ENCODE data around the gene SAMM50.

DNA sequence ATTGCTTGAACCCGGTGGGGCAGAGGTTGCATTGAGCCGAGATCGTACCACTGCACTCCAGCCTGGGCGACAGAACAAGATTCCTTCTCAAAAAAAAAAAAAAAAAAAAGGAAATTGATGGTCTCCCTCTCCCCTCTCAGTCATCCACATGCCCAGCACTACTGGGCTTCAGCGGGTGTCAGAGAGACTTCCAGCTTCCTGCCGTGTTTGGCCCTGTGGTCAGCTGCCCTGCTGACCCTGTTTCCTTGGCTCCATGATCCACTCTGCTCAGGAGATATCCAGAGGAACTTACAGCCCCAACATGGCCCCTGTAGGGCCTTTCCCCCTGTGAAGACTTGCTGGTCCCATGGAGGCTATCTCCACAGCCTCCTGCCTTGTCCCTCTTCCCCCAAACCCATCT, 37.7 kb upstream of the SAMM50 start:
- TF ChIP-seq POLR2A (IDR thresholded peaks at IDR 0.05; ENCODE audit: low read depth, low read length) (no peak), EP300 (IDR thresholded peaks at IDR 0.05; ENCODE audit: borderline replicate concordance in 1 of 2, control insufficient read depth in 1 of 2, low read depth in 2 of 2, low read length in 2 of 2) (no peak), BMI1 (IDR thresholded peaks at IDR 0.05; ENCODE audit: borderline replicate concordance) (no peak), MYC (IDR thresholded peaks at IDR 0.05; ENCODE audit: insufficient read depth, insufficient read length, insufficient replicate concordance, low read length, severe bottlenecking) (no peak), JUND (IDR thresholded peaks at IDR 0.05; ENCODE audit: low read depth, low read length) (no peak), SPI1 (IDR thresholded peaks at IDR 0.05; ENCODE audit: borderline replicate concordance, insufficient read depth, low read depth, low read length) (no peak), NFXL1 (IDR thresholded peaks at IDR 0.05; ENCODE audit: borderline replicate concordance) (no peak), MTA2 (IDR thresholded peaks at IDR 0.05; ENCODE audit: low read depth) (no peak)
- TF ChIP-seq, protein P1, sequence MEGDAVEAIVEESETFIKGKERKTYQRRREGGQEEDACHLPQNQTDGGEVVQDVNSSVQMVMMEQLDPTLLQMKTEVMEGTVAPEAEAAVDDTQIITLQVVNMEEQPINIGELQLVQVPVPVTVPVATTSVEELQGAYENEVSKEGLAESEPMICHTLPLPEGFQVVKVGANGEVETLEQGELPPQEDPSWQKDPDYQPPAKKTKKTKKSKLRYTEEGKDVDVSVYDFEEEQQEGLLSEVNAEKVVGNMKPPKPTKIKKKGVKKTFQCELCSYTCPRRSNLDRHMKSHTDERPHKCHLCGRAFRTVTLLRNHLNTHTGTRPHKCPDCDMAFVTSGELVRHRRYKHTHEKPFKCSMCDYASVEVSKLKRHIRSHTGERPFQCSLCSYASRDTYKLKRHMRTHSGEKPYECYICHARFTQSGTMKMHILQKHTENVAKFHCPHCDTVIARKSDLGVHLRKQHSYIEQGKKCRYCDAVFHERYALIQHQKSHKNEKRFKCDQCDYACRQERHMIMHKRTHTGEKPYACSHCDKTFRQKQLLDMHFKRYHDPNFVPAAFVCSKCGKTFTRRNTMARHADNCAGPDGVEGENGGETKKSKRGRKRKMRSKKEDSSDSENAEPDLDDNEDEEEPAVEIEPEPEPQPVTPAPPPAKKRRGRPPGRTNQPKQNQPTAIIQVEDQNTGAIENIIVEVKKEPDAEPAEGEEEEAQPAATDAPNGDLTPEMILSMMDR (IDR thresholded peaks at IDR 0.05 in 2 of 3, conservative IDR thresholded peaks at IDR 0.05 in 1 of 3; ENCODE audit: control insufficient read depth in 2 of 3, extremely low read depth in 1 of 3, insufficient read depth in 1 of 3, low read depth in 3 of 3, low read length in 3 of 3), result no peak
- TF ChIP-seq, protein P2, sequence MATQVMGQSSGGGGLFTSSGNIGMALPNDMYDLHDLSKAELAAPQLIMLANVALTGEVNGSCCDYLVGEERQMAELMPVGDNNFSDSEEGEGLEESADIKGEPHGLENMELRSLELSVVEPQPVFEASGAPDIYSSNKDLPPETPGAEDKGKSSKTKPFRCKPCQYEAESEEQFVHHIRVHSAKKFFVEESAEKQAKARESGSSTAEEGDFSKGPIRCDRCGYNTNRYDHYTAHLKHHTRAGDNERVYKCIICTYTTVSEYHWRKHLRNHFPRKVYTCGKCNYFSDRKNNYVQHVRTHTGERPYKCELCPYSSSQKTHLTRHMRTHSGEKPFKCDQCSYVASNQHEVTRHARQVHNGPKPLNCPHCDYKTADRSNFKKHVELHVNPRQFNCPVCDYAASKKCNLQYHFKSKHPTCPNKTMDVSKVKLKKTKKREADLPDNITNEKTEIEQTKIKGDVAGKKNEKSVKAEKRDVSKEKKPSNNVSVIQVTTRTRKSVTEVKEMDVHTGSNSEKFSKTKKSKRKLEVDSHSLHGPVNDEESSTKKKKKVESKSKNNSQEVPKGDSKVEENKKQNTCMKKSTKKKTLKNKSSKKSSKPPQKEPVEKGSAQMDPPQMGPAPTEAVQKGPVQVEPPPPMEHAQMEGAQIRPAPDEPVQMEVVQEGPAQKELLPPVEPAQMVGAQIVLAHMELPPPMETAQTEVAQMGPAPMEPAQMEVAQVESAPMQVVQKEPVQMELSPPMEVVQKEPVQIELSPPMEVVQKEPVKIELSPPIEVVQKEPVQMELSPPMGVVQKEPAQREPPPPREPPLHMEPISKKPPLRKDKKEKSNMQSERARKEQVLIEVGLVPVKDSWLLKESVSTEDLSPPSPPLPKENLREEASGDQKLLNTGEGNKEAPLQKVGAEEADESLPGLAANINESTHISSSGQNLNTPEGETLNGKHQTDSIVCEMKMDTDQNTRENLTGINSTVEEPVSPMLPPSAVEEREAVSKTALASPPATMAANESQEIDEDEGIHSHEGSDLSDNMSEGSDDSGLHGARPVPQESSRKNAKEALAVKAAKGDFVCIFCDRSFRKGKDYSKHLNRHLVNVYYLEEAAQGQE (IDR thresholded peaks at IDR 0.05; ENCODE audit: low read depth, low read length), result no peak

Data from GM12878 (cell line).